Fibroblast of lung (primary cell): ENCODE results near the gene FAM117B.
"Not testable (repeated sequence)": the region's sequence is repeated elsewhere in the genome, so short reads cannot be mapped to it uniquely, and the experiment has no call there.

Source experiments
- EZH2 ChIP-seq: IDR thresholded peaks from 2 replicates; pipeline ENCODE4 v1.5.1; 2012; ENCODE audit warnings: low read length, control low read depth, mild to moderate bottlenecking; ENCODE audit errors: missing control alignments
- TF ChIP-seq, protein P1 (sequence below), 2 donors: IDR thresholded peaks in 1 of 2; conservative IDR thresholded peaks in 1 of 2; 1 replicate in 1 of 2; 2 replicates in 1 of 2; pipeline ENCODE4 v1.5.1; 2011 to 2012; ENCODE audit warnings: low read length in 2 of 2, control low read depth in 1 of 2, inconsistent platforms in 1 of 2, low read depth in 1 of 2, mild to moderate bottlenecking in 1 of 2

DNA sequence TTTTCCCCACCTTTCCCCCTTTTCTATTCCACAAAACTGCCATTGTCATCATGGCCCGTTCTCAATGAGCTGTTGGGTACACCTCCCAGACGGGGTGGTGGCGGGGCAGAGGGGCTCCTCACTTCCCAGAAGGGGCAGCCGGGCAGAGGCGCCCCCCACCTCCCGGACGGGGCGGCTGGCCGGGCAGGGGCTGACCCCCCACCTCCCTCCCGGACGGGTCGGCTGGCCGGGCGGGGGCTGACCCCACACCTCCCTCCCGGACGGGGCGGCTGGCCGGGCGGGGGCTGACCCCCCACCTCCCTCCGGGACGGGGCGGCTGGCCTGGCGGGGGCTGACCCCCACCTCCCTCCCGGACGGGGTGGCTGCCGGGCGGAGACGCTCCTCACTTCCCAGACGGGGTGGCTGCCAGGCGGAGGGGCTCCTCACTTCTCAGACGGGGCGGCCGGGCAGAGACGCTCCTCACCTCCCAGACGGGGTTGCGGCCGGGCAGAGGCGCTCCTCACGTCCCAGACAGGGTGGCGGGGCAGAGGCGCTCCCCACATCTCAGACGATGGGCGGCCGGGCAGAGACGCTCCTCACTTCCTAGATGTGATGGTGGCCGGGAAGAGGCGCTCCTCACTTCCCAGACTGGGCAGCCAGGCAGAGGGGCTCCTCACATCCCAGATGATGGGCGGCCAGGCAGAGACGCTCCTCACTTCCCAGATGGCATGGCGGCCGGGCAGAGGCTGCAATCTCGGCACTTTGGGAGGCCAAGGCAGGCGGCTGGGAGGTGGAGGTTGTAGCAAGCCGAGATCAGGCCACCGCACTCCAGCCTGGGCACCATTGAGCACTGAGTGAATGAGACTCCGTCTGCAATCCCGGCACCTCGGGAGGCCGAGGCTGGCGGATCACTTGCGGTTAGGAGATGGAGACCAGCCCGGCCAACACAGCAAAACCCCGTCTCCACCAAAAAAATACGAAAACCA lies 80.5 kb downstream of the FAM117B start:
- TF ChIP-seq, protein P1, sequence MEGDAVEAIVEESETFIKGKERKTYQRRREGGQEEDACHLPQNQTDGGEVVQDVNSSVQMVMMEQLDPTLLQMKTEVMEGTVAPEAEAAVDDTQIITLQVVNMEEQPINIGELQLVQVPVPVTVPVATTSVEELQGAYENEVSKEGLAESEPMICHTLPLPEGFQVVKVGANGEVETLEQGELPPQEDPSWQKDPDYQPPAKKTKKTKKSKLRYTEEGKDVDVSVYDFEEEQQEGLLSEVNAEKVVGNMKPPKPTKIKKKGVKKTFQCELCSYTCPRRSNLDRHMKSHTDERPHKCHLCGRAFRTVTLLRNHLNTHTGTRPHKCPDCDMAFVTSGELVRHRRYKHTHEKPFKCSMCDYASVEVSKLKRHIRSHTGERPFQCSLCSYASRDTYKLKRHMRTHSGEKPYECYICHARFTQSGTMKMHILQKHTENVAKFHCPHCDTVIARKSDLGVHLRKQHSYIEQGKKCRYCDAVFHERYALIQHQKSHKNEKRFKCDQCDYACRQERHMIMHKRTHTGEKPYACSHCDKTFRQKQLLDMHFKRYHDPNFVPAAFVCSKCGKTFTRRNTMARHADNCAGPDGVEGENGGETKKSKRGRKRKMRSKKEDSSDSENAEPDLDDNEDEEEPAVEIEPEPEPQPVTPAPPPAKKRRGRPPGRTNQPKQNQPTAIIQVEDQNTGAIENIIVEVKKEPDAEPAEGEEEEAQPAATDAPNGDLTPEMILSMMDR (conservative IDR thresholded peaks at IDR 0.05 in 1 of 2, IDR thresholded peaks at IDR 0.05 in 1 of 2; ENCODE audit: low read depth in 1 of 2, low read length in 2 of 2): not testable (repeated sequence)
- not testable (repeated sequence) for TF ChIP-seq EZH2
